GM04503 (cell line): ENCODE results near the gene TNFAIP2.

Experiments used
- DNase-seq: peaks from one replicate; pipeline ENCODE4 v3.0.0-alpha.2; 2012; ENCODE audit warnings: low read depth

TNFAIP2 gene

GRCh38 chr14:103122947-103123633 is at the start of gene TNFAIP2:
Gene TNFAIP2 (plus strand): TSS chr14:103123461. CDS start chr14:103126458, 2,997 bp downstream.
- no peak for DNase-seq

GRCh38 chr14:103073876-103074728 is 49.2 kb upstream of the TNFAIP2 start:
- no peak for DNase-seq

GRCh38 chr14:103074729-103075367 is 48.4 kb upstream of the TNFAIP2 start:
- DNase-seq: no peak

GRCh38 chr14:103078420-103078749 is 44.9 kb upstream of the TNFAIP2 start:
- no peak for DNase-seq

GRCh38 chr14:103078860-103079587 is 44.2 kb upstream of the TNFAIP2 start:
- DNase-seq: no peak

GRCh38 chr14:103081951-103082350 is 41.3 kb upstream of the TNFAIP2 start:
- no peak for DNase-seq

- DNase-seq: no peak
These were observed 39.0 kb upstream of the TNFAIP2 start, which contains the start of gene LBHD2 for GRCh38 chr14:103084021-103084919. Gene LBHD2 (plus strand): TSS chr14:103084210. CDS start chr14:103086013, 1,803 bp downstream.

GRCh38 chr14:103085106-103086091 is 37.9 kb upstream of the TNFAIP2 start:
- DNase-seq: no peak

- DNase-seq: no peak
These were observed 36.4 kb upstream of the TNFAIP2 start for GRCh38 chr14:103086771-103087342.

- no peak for DNase-seq
These were observed 35.9 kb upstream of the TNFAIP2 start for GRCh38 chr14:103087343-103087835.

GRCh38 chr14:103088921-103089320 is 34.3 kb upstream of the TNFAIP2 start:
- DNase-seq: no peak

GRCh38 chr14:103089386-103090335 is 33.6 kb upstream of the TNFAIP2 start:
- no peak for DNase-seq

GRCh38 chr14:103090481-103091020 is 32.7 kb upstream of the TNFAIP2 start:
- no peak for DNase-seq

- DNase-seq: no peak
These were observed 32.0 kb upstream of the TNFAIP2 start for GRCh38 chr14:103091041-103091882.

- no peak for DNase-seq
These were observed 31.4 kb upstream of the TNFAIP2 start for GRCh38 chr14:103091883-103092222.

GRCh38 chr14:103093856-103094405 is 29.3 kb upstream of the TNFAIP2 start:
- no peak for DNase-seq
